SK-N-MC (cell line): ENCODE data around the gene CHD2.

Source experiments
- DNase-seq: peaks from one replicate; pipeline ENCODE4 v3.0.0-alpha.2; 2011; ENCODE audit warnings: low read depth, low spot score
- H3K27ac ChIP-seq: fragments of 200-600 bp; sonication (generic); 2 replicates; pipeline ENCODE4 v1.5.1; 2016; ENCODE audit warnings: mixed run types
- H3K36me3 ChIP-seq: fragments of 200-600 bp; sonication (generic); 2 replicates; pipeline ENCODE4 v1.6.1; 2017; ENCODE audit warnings: antibody characterized with exemption, low read length, mixed read lengths; ENCODE audit not compliant: insufficient read depth
- H3K4me3 ChIP-seq: fragments of 200-600 bp; sonication (generic); 2 replicates; pipeline ENCODE4 v1.5.1; 2016
- H3K9ac ChIP-seq: fragments of 200-600 bp; sonication (generic); 2 replicates; pipeline ENCODE4 v1.8.0; 2017; ENCODE audit warnings: mixed run types, mixed read lengths; ENCODE audit not compliant: insufficient read length
- H3K9me3 ChIP-seq: fragments of 200-600 bp; sonication (generic); 2 replicates; pipeline ENCODE4 v1.6.1; 2017; ENCODE audit warnings: low read depth, mild to moderate bottlenecking, antibody characterized with exemption, low read length, moderate library complexity, mixed read lengths
- EZH2 ChIP-seq: fragments of 200-600 bp; sonication (generic); IDR thresholded peaks from one replicate; pipeline ENCODE4 v1.6.1; 2017; ENCODE audit warnings: antibody characterized with exemption
- FOXP2 ChIP-seq: optimal IDR thresholded peaks from 2 replicates; pipeline ENCODE3; 2011; ENCODE audit warnings: mild to moderate bottlenecking, moderate library complexity; ENCODE audit not compliant: insufficient read depth; ENCODE audit errors: extremely low read length, control extremely low read depth
- POLR2AphosphoS5 ChIP-seq: IDR thresholded peaks from 2 replicates; pipeline ENCODE4 v1.6.1; 2012; ENCODE audit warnings: mild to moderate bottlenecking, low read depth, low read length, borderline replicate concordance

Gene CHD2

DNA sequence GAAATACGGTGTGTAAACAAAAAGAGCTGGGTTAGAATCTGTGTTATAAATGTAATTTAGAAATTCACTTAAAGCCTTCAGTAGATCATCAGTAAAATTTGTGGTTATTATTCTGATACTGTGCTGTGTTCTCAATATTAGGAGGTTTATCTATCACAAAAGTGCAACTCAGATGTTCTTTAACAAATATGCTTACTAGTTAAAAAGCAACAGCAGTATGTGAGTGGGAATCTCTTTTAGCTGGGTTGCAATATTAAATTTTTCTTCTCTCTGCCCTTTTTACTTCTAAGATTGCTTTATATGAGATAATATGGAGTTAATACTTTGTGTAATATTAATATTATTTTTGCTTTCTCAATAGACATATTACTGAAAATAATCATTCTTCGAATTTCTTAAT lies 53.4 kb downstream of the CHD2 start:
- H3K9ac ChIP-seq: no peak overlapping the region
- no peak overlapping the region for H3K27ac ChIP-seq
- H3K4me3 ChIP-seq: no peak overlapping the region
- H3K36me3 ChIP-seq: peaks cover 98% of the 10 kb centered on the region
- DNase-seq: no peak
- TF ChIP-seq EZH2 (no peak), POLR2AphosphoS5 (no peak), FOXP2 (no peak)
- peaks cover 23% of the 10 kb centered on the region for H3K9me3 ChIP-seq

- Histone ChIP-seq H3K4me3 (no peak overlapping the region), H3K27ac (no peak overlapping the region), H3K9me3 (peaks cover 19% of the 10 kb centered on the region), H3K36me3 (peaks cover 98% of the 10 kb centered on the region), H3K9ac (no peak overlapping the region)
- TF ChIP-seq EZH2 (no peak), POLR2AphosphoS5 (no peak), FOXP2 (no peak)
- no peak for DNase-seq
Measured at GRCh38 chr15:92954002-92954401, 53.9 kb downstream of the CHD2 start.

DNA sequence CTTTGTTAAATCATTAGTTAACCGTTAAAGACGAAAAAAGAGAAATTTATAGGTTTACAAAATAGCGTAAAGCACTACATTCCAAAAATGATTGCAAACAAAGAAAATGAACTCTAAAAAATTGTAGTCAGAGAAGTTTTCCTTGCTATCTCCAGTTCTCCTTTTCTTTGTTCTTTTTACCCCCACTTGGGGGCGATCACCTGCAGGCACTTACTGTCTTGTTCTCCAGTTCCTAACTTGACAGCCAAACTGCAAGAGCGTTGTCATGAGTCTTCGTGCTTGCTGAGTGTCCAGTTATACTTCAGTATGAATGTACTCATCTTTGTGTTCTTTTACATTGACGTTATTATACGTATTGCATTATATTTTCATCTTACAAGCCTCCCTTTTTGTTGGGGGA lies 54.5 kb downstream of the CHD2 start:
- Histone ChIP-seq H3K4me3 (no peak overlapping the region), H3K9ac (no peak overlapping the region), H3K36me3 (peaks cover 98% of the 10 kb centered on the region), H3K9me3 (peaks cover 14% of the 10 kb centered on the region), H3K27ac (no peak overlapping the region)
- DNase-seq: no peak
- TF ChIP-seq FOXP2 (no peak), EZH2 (no peak), POLR2AphosphoS5 (no peak)

- peaks cover 14% of the 10 kb centered on the region; the same call in 1 of the 2 replicates for H3K9me3 ChIP-seq
- no peak for TF ChIP-seq POLR2AphosphoS5
- TF ChIP-seq EZH2: no peak
- TF ChIP-seq FOXP2: no peak
- no peak for DNase-seq
- H3K4me3 ChIP-seq: no peak overlapping the region
- peaks cover 98% of the 10 kb centered on the region for H3K36me3 ChIP-seq
- no peak overlapping the region for H3K27ac ChIP-seq
- no peak overlapping the region for H3K9ac ChIP-seq
Measured at GRCh38 chr15:92955706-92956105, 55.6 kb downstream of the CHD2 start.

DNA sequence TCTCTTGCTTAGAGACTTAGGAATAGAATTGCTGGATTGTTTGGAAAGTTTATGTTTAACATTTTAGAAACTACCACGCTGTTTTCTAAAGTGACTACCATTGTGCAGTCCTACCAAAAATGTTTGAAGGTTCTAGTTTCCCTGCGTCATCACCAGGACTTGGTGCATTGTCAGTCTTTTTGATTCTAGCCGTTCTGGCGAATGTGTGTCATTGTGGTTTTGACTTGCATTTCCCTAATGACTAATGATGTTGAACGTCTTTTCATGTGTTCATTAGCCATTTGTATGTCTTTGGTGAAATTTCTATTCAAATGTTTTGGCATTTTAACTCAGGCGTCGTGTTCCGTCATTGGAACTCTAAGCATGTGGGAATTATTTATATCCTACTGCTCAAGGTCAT lies 58.0 kb downstream of the CHD2 start:
- Histone ChIP-seq H3K27ac (no peak overlapping the region), H3K9me3 (peaks cover 19% of the 10 kb centered on the region), H3K4me3 (no peak overlapping the region), H3K36me3 (peaks cover 99% of the 10 kb centered on the region), H3K9ac (no peak overlapping the region)
- no peak for DNase-seq
- no peak for TF ChIP-seq FOXP2
- TF ChIP-seq POLR2AphosphoS5: no peak
- TF ChIP-seq EZH2: no peak

- Histone ChIP-seq H3K27ac (no peak overlapping the region), H3K9me3 (peaks cover 19% of the 10 kb centered on the region), H3K36me3 (peaks cover 99% of the 10 kb centered on the region), H3K9ac (no peak overlapping the region), H3K4me3 (no peak overlapping the region)
- no peak for DNase-seq
- TF ChIP-seq POLR2AphosphoS5: no peak
- no peak for TF ChIP-seq EZH2
- no peak for TF ChIP-seq FOXP2
Measured at GRCh38 chr15:92959219-92959618, 59.1 kb downstream of the CHD2 start.

DNA sequence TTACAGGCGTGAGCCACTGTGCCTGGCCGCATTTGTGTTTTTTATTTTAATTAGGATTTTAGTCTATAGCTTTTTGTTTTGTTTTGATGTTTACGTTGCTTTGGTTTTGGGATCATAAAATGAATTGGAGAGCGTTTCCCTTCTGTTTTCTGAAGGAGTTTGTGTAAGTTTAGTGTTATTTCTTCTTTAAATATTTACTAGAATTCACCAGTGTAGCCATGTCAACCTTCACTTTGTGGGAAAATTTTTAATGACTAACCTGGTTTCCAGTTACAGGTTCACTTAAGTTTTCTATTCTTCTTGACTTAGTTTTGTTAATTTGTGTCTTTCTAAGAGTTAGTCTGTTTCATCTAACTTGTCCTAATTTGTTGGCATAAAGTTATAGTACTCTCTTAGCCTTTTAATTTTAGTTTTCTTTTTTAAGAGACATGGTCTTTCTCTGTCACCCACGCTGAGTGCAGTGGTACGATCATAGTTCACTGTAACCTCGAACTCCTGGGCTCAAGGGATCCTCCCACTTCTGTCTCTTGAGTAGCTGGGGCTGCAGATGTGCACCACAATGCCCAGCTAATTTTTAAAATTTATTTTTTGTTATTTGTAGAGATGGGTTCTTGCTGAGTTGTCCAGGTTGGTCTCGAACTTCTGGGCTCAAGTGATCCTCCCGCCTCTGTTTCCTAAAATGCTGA lies 61.0 kb downstream of the CHD2 start:
- H3K9me3 ChIP-seq: peaks cover 19% of the 10 kb centered on the region
- peaks cover 92% of the 10 kb centered on the region for H3K36me3 ChIP-seq
- H3K4me3 ChIP-seq: no peak overlapping the region
- no peak overlapping the region for H3K27ac ChIP-seq
- no peak for DNase-seq
- TF ChIP-seq FOXP2 (no peak), EZH2 (no peak), POLR2AphosphoS5 (no peak)
- no peak overlapping the region for H3K9ac ChIP-seq

- TF ChIP-seq FOXP2 (no peak), POLR2AphosphoS5 (no peak), EZH2 (no peak)
- no peak overlapping the region for H3K27ac ChIP-seq
- H3K36me3 ChIP-seq: peaks cover 88% of the 10 kb centered on the region
- no peak overlapping the region for H3K9ac ChIP-seq
- no peak for DNase-seq
- H3K4me3 ChIP-seq: no peak overlapping the region
- peaks cover 19% of the 10 kb centered on the region for H3K9me3 ChIP-seq
Measured at GRCh38 chr15:92962914-92963313, 62.8 kb downstream of the CHD2 start.

DNA sequence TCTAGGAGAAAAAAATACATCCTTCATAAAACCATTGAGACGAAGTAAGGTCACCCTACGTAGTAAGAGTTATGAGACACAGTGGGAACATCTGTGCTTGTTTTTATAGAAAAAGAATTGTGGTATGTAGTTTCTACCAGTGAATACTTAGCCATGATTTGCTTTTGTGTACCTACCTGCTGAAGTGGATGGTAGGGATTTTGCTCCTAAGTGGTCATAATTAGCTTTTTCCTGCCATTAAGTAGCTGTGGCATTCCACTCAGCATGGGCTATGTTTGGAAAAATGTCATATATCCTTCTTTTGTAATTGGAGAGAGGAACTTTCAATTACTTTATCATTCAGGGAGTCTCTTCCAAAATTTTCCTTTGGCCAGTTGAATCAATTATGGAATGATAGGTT lies 63.7 kb downstream of the CHD2 start:
- H3K36me3 ChIP-seq: peaks cover 88% of the 10 kb centered on the region
- TF ChIP-seq FOXP2 (no peak), EZH2 (no peak), POLR2AphosphoS5 (no peak)
- no peak for DNase-seq
- no peak overlapping the region for H3K9ac ChIP-seq
- H3K4me3 ChIP-seq: no peak overlapping the region
- H3K9me3 ChIP-seq: peaks cover 15% of the 10 kb centered on the region
- no peak overlapping the region for H3K27ac ChIP-seq
